KOPT-K1 (cell line): ENCODE data around the gene PLCB4.

ENCODE experiments used
- H3K27ac ChIP-seq: fragments of 200-600 bp; sonication (generic); 2 replicates; pipeline ENCODE4 v1.5.1; 2016; ENCODE audit warnings: antibody characterized with exemption, mild to moderate bottlenecking, low read depth, low read length; ENCODE audit not compliant: poor library complexity, severe bottlenecking
- H3K36me3 ChIP-seq: fragments of 200-600 bp; sonication (generic); 2 replicates; pipeline ENCODE4 v1.5.1; 2017; ENCODE audit warnings: antibody characterized with exemption, mild to moderate bottlenecking, low read length, moderate library complexity; ENCODE audit not compliant: insufficient read depth
- H3K9me3 ChIP-seq: fragments of 200-600 bp; sonication (generic); 2 replicates; pipeline ENCODE4 v1.5.1; 2017; ENCODE audit warnings: antibody characterized with exemption, low read length, mild to moderate bottlenecking; ENCODE audit not compliant: insufficient read depth, poor library complexity, severe bottlenecking

Gene PLCB4

DNA sequence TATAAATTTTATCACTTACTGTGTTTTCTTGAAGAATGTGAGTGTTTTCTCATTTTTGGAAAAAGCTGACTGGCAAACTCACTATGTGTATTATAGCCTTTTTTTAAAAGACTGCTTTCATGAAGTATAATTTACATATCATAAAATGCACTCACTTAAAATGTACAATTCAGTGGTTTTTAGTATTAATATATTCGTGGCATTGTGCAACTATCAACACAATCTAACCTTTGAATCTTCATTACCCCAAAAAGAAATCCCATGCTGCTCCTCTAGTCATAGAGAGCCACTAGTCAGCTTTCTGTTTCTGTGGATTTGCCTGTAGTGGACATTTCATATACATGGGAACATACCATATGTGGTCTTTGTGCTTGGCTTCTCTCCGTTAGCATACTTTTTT is 143.8 kb downstream of the PLCB4 start:
- H3K27ac ChIP-seq = no peak overlapping the region
- H3K9me3 ChIP-seq = no peaks in the 10 kb centered on the region
- no peaks in the 10 kb centered on the region for H3K36me3 ChIP-seq

GRCh38 chr20:9214685-9215084 is 145.8 kb downstream of the PLCB4 start:
- H3K36me3 ChIP-seq = no peaks in the 10 kb centered on the region
- no peak overlapping the region for H3K27ac ChIP-seq
- H3K9me3 ChIP-seq = no peaks in the 10 kb centered on the region

GRCh38 chr20:9215539-9215938 is 146.7 kb downstream of the PLCB4 start:
- H3K27ac ChIP-seq = no peak overlapping the region
- no peaks in the 10 kb centered on the region for H3K36me3 ChIP-seq
- H3K9me3 ChIP-seq = no peaks in the 10 kb centered on the region

DNA sequence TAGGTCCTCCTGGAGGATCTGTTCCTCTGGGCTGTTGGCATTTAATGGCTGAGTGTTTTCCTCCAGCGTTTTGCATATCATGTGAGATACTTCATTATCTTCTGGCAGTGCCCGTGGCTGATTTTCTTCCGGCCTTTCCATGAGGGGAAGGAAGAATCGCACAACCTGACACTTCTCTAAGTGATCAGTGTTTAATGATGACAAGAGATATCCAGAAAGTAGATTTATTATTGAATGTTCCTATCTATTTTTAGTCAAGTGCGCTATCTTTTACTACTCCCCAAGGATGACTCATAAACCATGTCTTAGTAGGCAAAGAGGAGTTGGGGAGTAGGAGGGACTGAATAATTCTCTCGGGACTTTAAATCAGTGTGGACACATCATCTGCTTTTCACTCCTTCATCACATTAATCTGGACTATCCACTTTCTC is 149.7 kb downstream of the PLCB4 start:
- Histone ChIP-seq H3K9me3 (no peaks in the 10 kb centered on the region), H3K36me3 (no peaks in the 10 kb centered on the region), H3K27ac (no peak overlapping the region)

- Histone ChIP-seq H3K36me3 (no peaks in the 10 kb centered on the region), H3K27ac (no peak overlapping the region), H3K9me3 (no peaks in the 10 kb centered on the region)
These were observed 152.1 kb downstream of the PLCB4 start for GRCh38 chr20:9220874-9221547.

DNA sequence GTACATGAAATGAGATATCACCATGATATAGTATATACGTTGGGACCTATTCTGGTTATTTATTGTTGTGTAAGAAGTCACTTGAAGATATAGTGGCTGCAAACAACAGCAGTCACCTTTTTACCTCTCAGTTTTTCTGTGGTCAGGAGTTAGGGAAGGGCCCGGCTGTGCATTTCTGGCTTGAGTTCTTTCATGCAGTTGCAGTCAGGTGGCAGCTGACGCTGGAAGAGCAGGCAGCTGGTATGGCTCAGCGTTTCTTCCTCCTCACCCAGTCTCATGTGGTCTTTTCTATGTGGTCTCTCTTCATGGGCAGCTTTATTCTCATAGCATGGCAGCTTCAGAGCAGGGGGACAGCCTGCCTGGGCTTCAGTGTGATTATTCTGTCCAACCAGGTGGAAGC is 154.4 kb downstream of the PLCB4 start:
- no peak overlapping the region for H3K27ac ChIP-seq
- no peaks in the 10 kb centered on the region for H3K36me3 ChIP-seq
- no peaks in the 10 kb centered on the region for H3K9me3 ChIP-seq

GRCh38 chr20:9225879-9226278 is 157.0 kb downstream of the PLCB4 start:
- Histone ChIP-seq H3K36me3 (no peaks in the 10 kb centered on the region), H3K9me3 (no peaks in the 10 kb centered on the region), H3K27ac (no peak overlapping the region)

- no peaks in the 10 kb centered on the region for H3K36me3 ChIP-seq
- no peaks in the 10 kb centered on the region for H3K9me3 ChIP-seq
- H3K27ac ChIP-seq = no peak overlapping the region
These were observed 159.2 kb downstream of the PLCB4 start for GRCh38 chr20:9227896-9228615.

DNA sequence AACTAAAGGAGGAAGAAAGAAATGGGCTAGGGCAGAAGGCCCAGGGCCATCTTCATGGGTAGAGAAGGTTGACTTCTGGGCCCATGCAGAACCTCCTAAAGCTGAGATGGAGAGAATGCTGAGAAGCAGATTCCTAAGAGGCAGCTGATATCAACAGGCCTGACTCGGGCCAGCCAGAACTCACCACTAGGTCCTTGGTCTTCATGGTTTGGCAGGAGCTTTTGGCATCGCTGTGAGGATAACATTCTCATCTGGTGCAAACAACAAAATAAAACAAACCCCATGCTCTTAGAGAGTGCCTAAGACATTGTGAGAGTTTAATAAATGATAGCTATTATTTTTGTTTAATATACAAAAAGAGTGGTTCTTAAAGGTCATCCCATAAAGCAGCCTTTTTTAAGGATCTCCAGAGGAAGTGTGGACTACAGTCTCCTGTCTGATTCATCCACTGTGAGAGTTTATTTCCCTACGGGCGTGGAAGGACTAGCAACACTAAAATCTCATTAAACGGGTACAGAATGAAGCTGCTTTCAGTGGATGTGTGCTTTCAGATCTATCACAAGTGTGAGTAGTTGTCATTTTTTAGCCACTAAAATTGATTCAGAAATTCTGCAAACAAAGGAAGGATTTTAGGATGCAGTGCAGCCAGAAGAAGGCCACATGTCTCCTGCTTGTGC is 160.0 kb downstream of the PLCB4 start:
- Histone ChIP-seq H3K36me3 (no peaks in the 10 kb centered on the region), H3K27ac (no peak overlapping the region), H3K9me3 (no peaks in the 10 kb centered on the region)

GRCh38 chr20:9230406-9230805 is 161.5 kb downstream of the PLCB4 start:
- Histone ChIP-seq H3K36me3 (no peaks in the 10 kb centered on the region), H3K27ac (no peak overlapping the region), H3K9me3 (no peaks in the 10 kb centered on the region)

- no peaks in the 10 kb centered on the region for H3K9me3 ChIP-seq
- H3K36me3 ChIP-seq = no peaks in the 10 kb centered on the region
- H3K27ac ChIP-seq = no peak overlapping the region
These were observed 164.9 kb downstream of the PLCB4 start for GRCh38 chr20:9233804-9234203.

- H3K27ac ChIP-seq = no peak overlapping the region
- no peaks in the 10 kb centered on the region for H3K36me3 ChIP-seq
- H3K9me3 ChIP-seq = no peaks in the 10 kb centered on the region
These were observed 166.6 kb downstream of the PLCB4 start for GRCh38 chr20:9235518-9235917.

- no peaks in the 10 kb centered on the region for H3K9me3 ChIP-seq
- H3K27ac ChIP-seq = no peak overlapping the region
These were observed 167.6 kb downstream of the PLCB4 start for GRCh38 chr20:9236458-9236857.

DNA sequence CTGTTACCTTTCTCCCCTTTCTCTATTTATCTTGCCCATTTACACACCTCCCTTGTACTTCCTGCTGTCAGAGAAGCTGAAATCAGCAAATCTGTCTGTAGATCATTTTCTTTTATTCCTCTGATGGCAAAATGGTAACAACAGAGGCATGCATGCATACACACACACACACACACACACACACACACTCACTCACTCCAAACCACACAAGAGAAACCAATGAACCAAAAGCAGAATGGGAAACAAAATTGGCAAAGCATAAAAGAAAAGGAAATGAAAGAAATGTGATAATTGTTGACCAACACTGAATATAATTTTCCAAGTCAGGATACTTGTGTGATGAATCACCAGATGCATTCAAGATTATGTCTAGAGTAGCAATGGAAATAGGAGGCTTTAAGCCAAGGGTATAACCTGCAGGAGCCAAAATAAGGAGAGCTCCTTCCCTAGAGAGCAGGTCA is 172.4 kb downstream of the PLCB4 start:
- no peaks in the 10 kb centered on the region for H3K36me3 ChIP-seq
- H3K9me3 ChIP-seq = no peaks in the 10 kb centered on the region
- H3K27ac ChIP-seq = no peak overlapping the region

More at GRCh38 chr20:9236458-9236857, 167.6 kb downstream of the PLCB4 start:
- H3K36me3 ChIP-seq = no peaks in the 10 kb centered on the region

DNA sequence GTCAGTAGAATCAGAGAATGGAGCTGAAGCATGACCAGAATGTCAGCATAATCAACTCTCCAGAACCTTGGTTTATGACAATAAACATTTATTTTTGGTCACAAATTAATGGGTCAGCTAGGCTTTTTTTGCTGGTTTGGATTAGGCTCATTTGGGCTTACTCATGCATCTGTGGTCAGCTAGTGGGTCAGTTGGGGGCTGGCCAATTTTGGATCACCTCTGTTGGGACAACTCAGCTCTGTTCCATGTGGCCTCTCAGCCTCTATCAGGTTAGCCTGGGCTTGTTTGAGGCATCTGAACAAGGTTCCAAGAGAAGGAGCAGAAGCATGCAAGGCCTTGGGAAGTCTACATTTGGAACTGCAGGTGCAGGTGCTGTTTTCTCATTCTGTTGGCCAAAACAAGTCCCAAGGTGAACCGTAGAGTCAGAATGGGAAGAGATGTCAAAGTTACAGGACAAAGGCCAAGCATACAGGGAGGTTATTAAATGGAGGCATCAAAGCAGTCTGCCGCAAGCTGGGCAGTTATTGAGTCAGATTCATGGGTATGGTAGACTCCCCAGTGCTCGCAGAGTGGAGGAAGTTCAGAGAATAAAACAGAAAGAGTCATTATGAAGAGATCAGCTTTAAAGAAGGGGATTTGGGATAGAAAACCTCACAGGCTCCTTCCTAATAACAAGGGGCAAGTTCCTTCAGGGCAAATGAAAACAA is 173.0 kb downstream of the PLCB4 start:
- Histone ChIP-seq H3K9me3 (no peaks in the 10 kb centered on the region), H3K36me3 (no peaks in the 10 kb centered on the region), H3K27ac (no peak overlapping the region)
